Spleen (tissue), 11 donors: ENCODE measurements around the gene C20orf144. TPM values are rescaled to one million over a fixed set of nuclear protein-coding genes. Genes with fewer than 3 reads are reported as not detected.

Experiments used
- DNase-seq: peaks from one replicate; pipeline ENCODE4 v3.0.0-alpha.2; 2020
- H3K27ac ChIP-seq, 8 donors: fragments of 200-600 bp; sonication (generic) in 7 of 8; 1 replicate in 4 of 8; 2 replicates in 4 of 8; pipeline versions ENCODE4 v1.5.0 to v1.8.0; 2016 to 2021; ENCODE audit warnings: inconsistent platforms in 4 of 8, mild to moderate bottlenecking in 4 of 8, moderate library complexity in 1 of 8
- H3K27me3 ChIP-seq, 7 donors: fragments of 200-600 bp; sonication (generic) in 6 of 7; replicated peaks in 1 of 7; 1 replicate in 4 of 7; 2 replicates in 3 of 7; pipeline versions ENCODE4 v1.5.0 to v1.8.0; 2016 to 2021; ENCODE audit warnings: inconsistent platforms in 3 of 7, mild to moderate bottlenecking in 1 of 7
- H3K36me3 ChIP-seq, 6 donors: fragments of 200-600 bp; sonication (generic) in 5 of 6; 1 replicate in 4 of 6; 2 replicates in 2 of 6; pipeline versions ENCODE4 v1.5.0 to v1.8.0; 2016 to 2021; ENCODE audit warnings: inconsistent platforms in 2 of 6
- H3K4me1 ChIP-seq, 6 donors: fragments of 200-600 bp; sonication (generic) in 5 of 6; 1 replicate in 3 of 6; 2 replicates in 3 of 6; pipeline versions ENCODE4 v1.5.0 to v1.8.0; 2016 to 2021; ENCODE audit warnings: inconsistent platforms in 3 of 6
- H3K4me3 ChIP-seq, 8 donors: fragments of 200-600 bp; sonication (generic) in 7 of 8; 1 replicate in 4 of 8; 2 replicates in 4 of 8; pipeline versions ENCODE4 v1.5.0 to v1.8.0; 2016 to 2021; ENCODE audit warnings: inconsistent platforms in 4 of 8, mild to moderate bottlenecking in 4 of 8, moderate library complexity in 2 of 8
- H3K9me3 ChIP-seq, 8 donors: fragments of 200-600 bp; sonication (generic) in 7 of 8; 1 replicate in 4 of 8; 2 replicates in 4 of 8; pipeline versions ENCODE4 v1.5.0 to v1.8.0; 2016 to 2021; ENCODE audit warnings: inconsistent platforms in 4 of 8
- POLR2A ChIP-seq, 3 donors: fragments of 450-650 bp; IDR thresholded peaks; one replicate each; pipeline ENCODE4 v1.5.1; 2017; ENCODE audit warnings: antibody characterized with exemption in 3 of 3, mild to moderate bottlenecking in 1 of 3
- POLR2AphosphoS5 ChIP-seq, 3 donors: sonication (generic); formaldehyde crosslinking; IDR thresholded peaks; one replicate each; pipeline ENCODE4 v1.5.1; 2017; ENCODE audit warnings: antibody characterized with exemption in 3 of 3
- WGBS, 5 donors: extraction: QIAGEN DNeasy Blood & Tissue Kit in 3 of 5; methylation state at CpG; one replicate each; pipeline versions ENCODE4 v1.1.5 to v1.1.7; 2013 to 2018; 5-methylcytosine and 5-hydroxymethylcytosine counted together
- intact Hi-C: fragments of 100-400 bp; cut with DNase I; formaldehyde crosslinking; loops from one replicate; pipeline ENCODE4 v1.15.0; 2023; ENCODE audit warnings: low total_unique reads
- polyA plus RNA-seq, 3 donors: library from polyadenylated mRNA; stranded (reverse); fragments of 200-250 nt; gene quantifications; one replicate each; pipeline ENCODE4 v1.2.1, GENCODE V29; 2013
- total RNA-seq, 7 donors: library from RNA; depleted of rRNA in 3 of 7; stranded (reverse); fragments of >200 nt in 3 of 7; fragmentation: NEBNext Ultra II Directional in 4 of 7; extraction: Animal tissue kit (Norgen Biotek cat#: 25700) in 4 of 7; gene quantifications; one replicate each; pipeline versions ENCODE4 v1.1.0 to v1.2.1, GENCODE V29; 2016 to 2021
- TF ChIP-seq, protein P1 (sequence below), 11 experiments: fragments of 200-600 bp in 7 of 11; fragments of 450-650 bp in 4 of 11; sonication (generic) in 4 of 11; IDR thresholded peaks in 8 of 11; conservative IDR thresholded peaks in 3 of 11; 1 replicate in 7 of 11; 2 replicates in 4 of 11; pipeline versions ENCODE4 v1.4.0 to v1.8.0; 2016 to 2021; ENCODE audit warnings: antibody characterized with exemption in 11 of 11, inconsistent platforms in 4 of 11, mild to moderate bottlenecking in 1 of 11
- donor health status: healthy with polysubstance abuse.
- donor health status: DM: no; HTN: no; CAD: no; lungs with moderate emphysema.
- donor health status: DM: no; HTN: no; CAD: no.
- donor health status: Bipolar disorder and iron deficiency.
- donor health status: healthy.
- donor health status: DM: no; HTN: no; CAD: no.
- donor health status: DM: yes; HTN: yes; CAD: no.

Gene C20orf144
- total and polyA plus RNA-seq, 10 donors = 0.06 to 0.14 (median 0.09) TPM; not detected in 7

DNA sequence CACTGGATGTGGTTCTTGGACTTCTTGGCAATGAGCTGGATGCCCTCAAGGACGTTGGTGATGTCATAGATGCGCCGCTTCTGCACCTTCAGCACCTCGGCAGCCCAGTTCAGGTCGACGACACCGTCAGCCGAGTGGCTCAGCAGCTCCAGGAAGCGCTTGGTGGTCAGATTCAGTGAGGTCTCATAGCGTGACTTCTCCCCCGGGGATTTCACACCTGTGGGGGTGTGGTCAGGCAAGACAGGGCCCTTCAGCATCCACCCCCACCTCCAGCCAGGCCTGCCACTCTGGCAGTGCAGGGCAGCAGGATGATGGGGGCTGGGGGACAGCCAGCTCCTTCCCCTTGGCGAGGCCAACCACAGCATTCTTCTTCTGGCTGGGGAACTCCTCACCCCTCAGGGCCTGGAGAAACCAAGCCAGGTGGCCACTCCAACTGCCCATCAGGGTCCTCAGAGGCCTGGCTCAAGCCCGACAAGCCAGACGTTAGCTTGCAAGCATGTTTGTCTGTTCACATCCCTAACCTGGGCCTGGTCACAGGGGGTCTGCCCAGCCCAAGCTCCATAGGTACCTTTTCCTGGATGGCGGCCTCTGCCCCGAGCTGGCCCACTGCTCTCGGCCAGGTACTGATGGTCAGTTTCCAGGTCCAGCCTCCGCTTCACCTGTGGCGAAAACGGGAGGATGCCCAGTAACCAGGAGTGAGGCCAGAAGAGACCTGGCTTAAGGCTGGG lies 17.8 kb downstream of the C20orf144 start:
- H3K27me3 ChIP-seq = no peaks in the 10 kb centered on the region
- intact Hi-C loops = no loop called here
- 40 to 79% (median 71%) methylated on average over 3 to 20 of the region's 20 CpGs for WGBS, 5 donors
- H3K4me1 ChIP-seq = peaks cover 5 to 48% (median 32%) of the 10 kb centered on the region in 6 donors
- H3K4me3 ChIP-seq = no peak overlapping the region
- DNase-seq = peak; percentile 86
- H3K36me3 ChIP-seq = peaks cover 0 to 8% (median 0%) of the 10 kb centered on the region in 6 donors
- no peaks in the 10 kb centered on the region for H3K9me3 ChIP-seq
- H3K27ac ChIP-seq = peak overlapping the region in 3 of 8 donors; percentile 15 to 48 (median 40)
- TF ChIP-seq POLR2AphosphoS5 (IDR thresholded peaks at IDR 0.05) = peak in 2 of 3 donors; percentile 38 to 39
- TF ChIP-seq, protein P1, sequence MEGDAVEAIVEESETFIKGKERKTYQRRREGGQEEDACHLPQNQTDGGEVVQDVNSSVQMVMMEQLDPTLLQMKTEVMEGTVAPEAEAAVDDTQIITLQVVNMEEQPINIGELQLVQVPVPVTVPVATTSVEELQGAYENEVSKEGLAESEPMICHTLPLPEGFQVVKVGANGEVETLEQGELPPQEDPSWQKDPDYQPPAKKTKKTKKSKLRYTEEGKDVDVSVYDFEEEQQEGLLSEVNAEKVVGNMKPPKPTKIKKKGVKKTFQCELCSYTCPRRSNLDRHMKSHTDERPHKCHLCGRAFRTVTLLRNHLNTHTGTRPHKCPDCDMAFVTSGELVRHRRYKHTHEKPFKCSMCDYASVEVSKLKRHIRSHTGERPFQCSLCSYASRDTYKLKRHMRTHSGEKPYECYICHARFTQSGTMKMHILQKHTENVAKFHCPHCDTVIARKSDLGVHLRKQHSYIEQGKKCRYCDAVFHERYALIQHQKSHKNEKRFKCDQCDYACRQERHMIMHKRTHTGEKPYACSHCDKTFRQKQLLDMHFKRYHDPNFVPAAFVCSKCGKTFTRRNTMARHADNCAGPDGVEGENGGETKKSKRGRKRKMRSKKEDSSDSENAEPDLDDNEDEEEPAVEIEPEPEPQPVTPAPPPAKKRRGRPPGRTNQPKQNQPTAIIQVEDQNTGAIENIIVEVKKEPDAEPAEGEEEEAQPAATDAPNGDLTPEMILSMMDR (IDR thresholded peaks at IDR 0.05 in 8 of 11, conservative IDR thresholded peaks at IDR 0.05 in 3 of 11) = peak in 1 of 11 experiments; percentile 12
- TF ChIP-seq POLR2A (IDR thresholded peaks at IDR 0.05) = no peak

DNA sequence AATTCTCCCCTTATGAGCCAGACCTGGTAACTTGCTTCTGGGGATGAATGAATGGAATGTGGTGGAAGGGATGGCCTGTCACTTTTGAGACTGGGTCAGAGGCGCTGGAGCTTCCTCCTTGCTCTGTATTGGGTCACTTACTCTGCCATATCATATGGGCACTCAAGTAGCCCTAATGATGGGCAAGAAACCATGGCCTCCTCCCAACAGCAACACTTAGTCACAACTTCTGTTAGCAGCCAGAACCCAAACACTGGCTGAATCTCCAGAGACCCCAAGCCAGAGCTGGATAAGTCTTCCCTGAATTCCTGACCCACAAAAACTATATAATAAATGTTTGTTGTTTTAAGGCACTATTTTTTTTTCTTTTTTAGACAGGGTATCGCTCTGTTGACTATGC lies 18.6 kb downstream of the C20orf144 start:
- intact Hi-C loops = no loop called here

DNA sequence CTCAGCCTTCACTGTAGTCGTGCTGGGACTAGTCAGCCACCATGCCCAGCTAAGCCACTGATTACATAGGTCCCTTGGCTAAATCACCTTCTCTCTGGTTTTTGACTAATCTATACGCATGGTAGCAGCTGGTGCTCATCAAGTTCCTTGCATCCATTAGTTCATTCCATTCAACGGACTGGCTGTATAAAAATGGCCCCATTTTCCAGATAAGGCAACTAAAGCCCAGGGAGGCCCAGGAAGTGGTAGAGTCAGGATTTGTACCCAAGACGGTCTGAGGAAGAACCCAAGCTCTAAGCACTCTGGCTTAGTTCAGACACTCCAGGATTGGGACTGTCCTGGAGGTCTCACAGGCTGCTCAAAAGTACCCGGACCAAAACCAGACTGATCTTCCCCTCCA lies 19.2 kb downstream of the C20orf144 start:
- Histone ChIP-seq H3K4me1 (peaks cover 8 to 43% (median 28%) of the 10 kb centered on the region in 6 donors), H3K36me3 (peaks cover 0 to 8% (median 0%) of the 10 kb centered on the region in 6 donors)
- intact Hi-C loops = no loop called here

More for the DNA sequence above, 18.6 kb downstream of the C20orf144 start:
- H3K9me3 ChIP-seq = no peaks in the 10 kb centered on the region
- H3K36me3 ChIP-seq = peaks cover 0 to 8% (median 0%) of the 10 kb centered on the region in 6 donors
- no peaks in the 10 kb centered on the region for H3K27me3 ChIP-seq
- TF ChIP-seq, protein P1 (IDR thresholded peaks at IDR 0.05 in 8 of 11, conservative IDR thresholded peaks at IDR 0.05 in 3 of 11) = no peak
- TF ChIP-seq POLR2A (IDR thresholded peaks at IDR 0.05) = no peak
- no peak for TF ChIP-seq POLR2AphosphoS5 (IDR thresholded peaks at IDR 0.05)
- no peak for DNase-seq
- peaks cover 7 to 48% (median 33%) of the 10 kb centered on the region in 6 donors for H3K4me1 ChIP-seq
- no peak overlapping the region for H3K27ac ChIP-seq
- H3K4me3 ChIP-seq = no peak overlapping the region
- WGBS, 5 donors = 87 to 98% (median 98%) methylated on average over 2 of the region's 2 CpGs

More for the DNA sequence above, 19.2 kb downstream of the C20orf144 start:
- Histone ChIP-seq H3K4me3 (no peak overlapping the region), H3K27me3 (no peaks in the 10 kb centered on the region), H3K9me3 (no peaks in the 10 kb centered on the region), H3K27ac (no peak overlapping the region)
- TF ChIP-seq, protein P1 (IDR thresholded peaks at IDR 0.05 in 8 of 11, conservative IDR thresholded peaks at IDR 0.05 in 3 of 11) = no peak
- no peak for TF ChIP-seq POLR2AphosphoS5 (IDR thresholded peaks at IDR 0.05)
- no peak for TF ChIP-seq POLR2A (IDR thresholded peaks at IDR 0.05)
- 82 to 98% (median 88%) methylated on average over 4 to 5 of the region's 5 CpGs for WGBS, 5 donors
- no peak for DNase-seq
